GM12874 (cell line): ENCODE measurements around the gene C19orf38.

ENCODE experiments used
- TF ChIP-seq, protein P1 (sequence below): IDR thresholded peaks from 2 replicates; pipeline ENCODE4 v1.5.1; 2011; ENCODE audit warnings: low read depth, mild to moderate bottlenecking, control low read depth, low read length, moderate library complexity; ENCODE audit not compliant: insufficient read depth

The C19orf38 gene

DNA sequence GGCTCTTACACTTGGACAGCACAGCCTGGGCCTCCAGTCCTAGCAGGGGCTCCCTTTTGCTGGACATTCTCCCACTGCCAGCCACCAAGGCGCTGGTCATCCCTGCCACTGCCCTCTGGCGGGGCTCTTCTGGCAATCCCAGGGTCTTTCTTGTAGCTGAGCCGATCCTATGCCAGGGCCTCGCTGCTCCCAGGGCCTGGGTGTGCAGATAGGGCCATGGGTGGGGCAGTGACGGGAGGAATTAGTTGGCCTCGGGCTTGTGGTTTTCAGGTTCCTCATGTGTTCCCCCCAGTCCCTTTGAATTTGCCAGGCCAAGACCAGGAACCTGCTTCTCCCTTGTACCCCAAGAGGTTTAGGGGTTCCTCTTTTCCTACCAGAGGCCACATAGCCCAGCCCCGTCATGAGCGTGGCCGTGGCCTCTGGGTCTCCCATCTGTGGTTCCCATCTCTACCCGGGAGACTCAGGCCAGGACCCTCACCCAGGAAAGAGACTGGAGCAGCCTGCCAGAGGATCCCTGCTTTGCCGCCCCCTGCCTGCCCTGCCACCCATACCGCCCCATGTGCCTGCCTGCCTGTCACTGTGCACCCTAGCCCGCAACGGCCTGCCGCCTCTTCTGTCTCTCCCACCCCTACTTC lies 38.4 kb upstream of the C19orf38 start:
- TF ChIP-seq, protein P1, sequence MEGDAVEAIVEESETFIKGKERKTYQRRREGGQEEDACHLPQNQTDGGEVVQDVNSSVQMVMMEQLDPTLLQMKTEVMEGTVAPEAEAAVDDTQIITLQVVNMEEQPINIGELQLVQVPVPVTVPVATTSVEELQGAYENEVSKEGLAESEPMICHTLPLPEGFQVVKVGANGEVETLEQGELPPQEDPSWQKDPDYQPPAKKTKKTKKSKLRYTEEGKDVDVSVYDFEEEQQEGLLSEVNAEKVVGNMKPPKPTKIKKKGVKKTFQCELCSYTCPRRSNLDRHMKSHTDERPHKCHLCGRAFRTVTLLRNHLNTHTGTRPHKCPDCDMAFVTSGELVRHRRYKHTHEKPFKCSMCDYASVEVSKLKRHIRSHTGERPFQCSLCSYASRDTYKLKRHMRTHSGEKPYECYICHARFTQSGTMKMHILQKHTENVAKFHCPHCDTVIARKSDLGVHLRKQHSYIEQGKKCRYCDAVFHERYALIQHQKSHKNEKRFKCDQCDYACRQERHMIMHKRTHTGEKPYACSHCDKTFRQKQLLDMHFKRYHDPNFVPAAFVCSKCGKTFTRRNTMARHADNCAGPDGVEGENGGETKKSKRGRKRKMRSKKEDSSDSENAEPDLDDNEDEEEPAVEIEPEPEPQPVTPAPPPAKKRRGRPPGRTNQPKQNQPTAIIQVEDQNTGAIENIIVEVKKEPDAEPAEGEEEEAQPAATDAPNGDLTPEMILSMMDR = no peak

DNA sequence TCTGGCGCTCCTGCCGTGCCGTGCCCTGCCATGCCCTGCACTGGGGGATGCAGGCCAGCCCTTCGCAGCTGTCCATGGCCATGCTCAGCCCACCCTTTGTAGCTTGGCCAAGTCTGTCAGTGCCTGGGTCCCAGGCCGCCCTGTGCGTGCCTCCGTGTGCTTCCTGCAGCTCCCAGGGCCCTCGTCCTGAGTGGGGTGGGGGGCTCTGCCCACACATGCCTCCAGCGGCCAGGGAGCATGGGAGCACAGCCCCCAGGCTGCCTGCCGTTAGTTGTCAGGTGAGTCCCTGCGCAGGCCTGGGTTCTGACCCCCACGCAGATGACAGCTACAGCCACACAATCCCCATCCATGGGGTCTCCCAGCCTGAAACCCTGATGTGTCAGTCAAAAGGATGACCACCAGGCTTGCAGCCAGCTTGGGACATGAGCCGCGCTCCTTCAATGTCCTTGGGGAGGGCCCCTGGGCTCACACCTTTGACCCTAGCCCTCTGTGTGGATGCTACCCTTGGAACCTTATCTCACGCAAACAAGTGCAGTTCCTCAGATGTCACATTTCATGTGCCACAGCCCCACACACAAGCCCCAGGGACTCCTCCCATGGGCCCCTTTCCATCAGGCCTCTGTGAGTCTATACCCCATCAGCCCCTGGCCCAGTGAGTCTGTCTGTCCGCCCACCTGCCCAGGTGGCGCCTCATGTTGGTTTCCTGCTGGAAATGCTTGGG lies 36.7 kb upstream of the C19orf38 start:
- TF ChIP-seq, protein P1 = no peak

DNA sequence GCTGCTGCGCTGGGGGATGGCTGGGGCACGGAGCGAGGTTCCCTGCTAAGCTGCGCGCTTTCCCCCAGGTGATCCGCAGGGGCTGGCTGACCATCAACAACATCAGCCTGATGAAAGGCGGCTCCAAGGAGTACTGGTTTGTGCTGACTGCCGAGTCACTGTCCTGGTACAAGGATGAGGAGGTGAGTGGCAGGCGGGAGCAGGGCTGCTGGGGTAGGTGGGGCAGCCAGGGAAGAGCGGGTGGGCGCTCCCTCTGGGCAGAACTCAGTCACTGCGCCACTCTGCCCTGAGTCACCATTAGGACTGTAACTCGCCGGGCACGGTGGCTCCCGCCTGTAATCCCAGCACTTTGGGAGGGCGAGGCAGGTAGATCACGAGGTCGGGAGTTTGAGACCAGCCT lies 36.0 kb upstream of the C19orf38 start:
- TF ChIP-seq, protein P1 = no peak

DNA sequence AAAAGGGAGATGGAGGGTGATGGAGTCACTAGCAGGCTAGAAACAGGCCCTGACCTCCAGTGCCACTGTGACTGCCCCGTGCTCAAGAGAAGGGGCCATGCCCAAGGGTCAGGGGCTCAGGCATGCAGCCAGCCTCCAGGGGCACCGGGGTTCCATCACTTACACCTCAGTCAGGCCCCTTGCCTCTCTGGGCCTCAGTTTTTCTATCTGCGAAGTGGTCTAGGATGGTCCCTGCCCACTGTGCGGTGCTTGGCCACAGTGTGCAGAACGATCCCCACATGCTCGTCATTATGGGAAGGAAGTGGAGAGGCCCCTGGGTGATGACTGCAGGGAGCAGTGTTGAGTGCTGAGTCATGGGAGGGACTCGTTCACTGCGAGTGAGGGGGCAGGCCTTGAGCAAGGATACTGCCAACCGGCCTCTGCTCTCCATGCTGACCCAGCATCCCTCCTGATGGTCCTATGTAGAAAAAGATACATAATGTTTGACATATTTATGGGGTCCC lies 35.3 kb upstream of the C19orf38 start:
- TF ChIP-seq, protein P1 = no peak

DNA sequence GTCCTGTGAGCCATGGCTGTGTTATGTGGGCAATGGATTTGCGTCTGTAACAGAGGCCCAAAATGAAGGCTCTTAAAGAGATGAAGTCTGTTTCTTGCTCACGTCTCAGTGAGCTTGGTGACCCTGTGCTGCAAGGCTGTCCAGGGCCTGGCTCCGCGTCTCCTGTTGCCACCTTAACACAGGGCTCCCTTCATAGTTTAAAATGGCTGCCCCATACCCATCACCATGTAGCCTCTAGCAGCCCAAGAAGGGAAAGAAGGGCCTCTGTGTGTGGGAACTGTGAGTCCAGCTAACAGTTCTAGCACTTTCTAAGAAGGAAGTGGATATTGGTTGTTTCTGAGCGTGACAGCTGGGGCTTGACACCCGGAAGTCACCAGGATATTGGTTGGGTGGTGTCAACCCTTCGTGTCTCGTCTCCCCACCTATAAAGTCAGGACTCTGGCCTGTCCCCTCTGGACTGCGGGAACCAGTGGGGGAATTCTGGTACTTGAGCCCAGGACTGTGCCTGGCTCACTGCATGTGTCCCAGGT lies 33.1 kb upstream of the C19orf38 start:
- TF ChIP-seq, protein P1 = no peak

DNA sequence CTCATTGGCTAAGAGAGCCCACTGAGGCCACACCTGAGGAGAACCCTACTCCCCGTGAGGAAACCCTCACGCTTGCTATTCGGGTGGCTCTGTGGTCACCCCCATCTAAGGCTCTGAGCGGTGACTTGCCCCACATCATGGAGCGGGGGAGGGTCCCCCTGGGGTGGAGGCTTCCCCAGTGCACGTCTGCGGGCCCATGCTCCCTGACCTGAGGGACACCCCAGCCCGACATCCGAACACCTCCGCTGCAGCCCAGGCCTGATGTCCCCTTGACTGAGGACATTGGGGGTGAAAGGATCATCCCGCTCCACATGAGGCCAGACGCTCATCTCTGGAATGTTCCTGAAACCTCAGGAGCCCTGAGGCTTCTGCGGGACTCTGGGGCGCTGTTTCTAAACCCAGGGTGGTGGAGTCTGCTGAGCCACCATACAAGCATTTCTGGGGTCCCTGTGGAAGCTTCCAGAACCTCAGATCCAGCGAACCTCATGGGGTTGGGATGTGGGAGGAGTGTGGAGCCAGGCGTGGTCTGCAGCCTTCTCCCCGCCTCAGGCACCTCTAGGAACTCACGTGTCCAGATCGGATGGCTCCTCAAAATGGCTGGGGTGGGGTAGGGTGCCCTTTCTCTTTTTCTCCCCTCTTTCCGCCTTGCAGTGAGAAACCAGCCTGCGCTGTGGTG lies 32.1 kb upstream of the C19orf38 start:
- TF ChIP-seq, protein P1 = no peak

DNA sequence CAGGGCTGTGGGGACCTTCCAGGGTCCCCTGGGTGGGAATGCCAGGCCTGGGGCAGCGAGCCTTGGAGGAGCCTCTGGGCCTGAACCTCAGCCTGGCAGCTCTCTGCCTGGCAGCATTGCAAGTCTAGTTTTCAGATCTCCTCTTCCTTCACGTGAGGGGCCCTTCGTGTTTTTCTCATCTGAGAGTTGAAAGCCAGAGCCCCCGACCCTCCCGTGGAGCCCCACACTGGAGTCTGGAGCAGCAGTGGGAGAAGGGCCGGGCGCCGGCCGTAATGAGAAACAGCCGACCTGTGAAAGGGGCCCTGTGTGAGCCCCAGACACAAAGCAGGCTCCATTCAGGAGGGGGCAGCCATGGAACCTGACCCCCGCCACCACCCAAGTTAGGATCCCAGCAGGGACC lies 31.5 kb upstream of the C19orf38 start:
- TF ChIP-seq, protein P1 = no peak
